ENCODE results near the gene RIC8A.
"Not testable (repeated sequence)": the region's sequence is repeated elsewhere in the genome, so short reads cannot be mapped to it uniquely, and the experiment has no call there.

The RIC8A gene

GRCh38 chr11:207208-207862, at the start of gene RIC8A, which contains the start of gene BET1L:
RIC8A (plus strand) TSS chr11:207708; CDS start chr11:208855, 1,147 bp downstream.
BET1L (minus strand) TSS chr11:207399; CDS start chr11:207321, 78 bp downstream.
- peak; percentile 90 for DNase-seq (ENCODE audit: low read depth)

- DNase-seq (ENCODE audit: low read depth) = not testable (repeated sequence)
Observed at GRCh38 chr11:180242-180641, 27.3 kb upstream of the RIC8A start.

- not testable (repeated sequence) for DNase-seq (ENCODE audit: low read depth)
Observed at GRCh38 chr11:189200-189783, 18.2 kb upstream of the RIC8A start.

- DNase-seq (ENCODE audit: low read depth) = not testable (repeated sequence)
Observed at GRCh38 chr11:189843-190311, 17.6 kb upstream of the RIC8A start.

- not testable (repeated sequence) for DNase-seq (ENCODE audit: low read depth)
Observed at GRCh38 chr11:190546-190945, 17.0 kb upstream of the RIC8A start.

- not testable (repeated sequence) for DNase-seq (ENCODE audit: low read depth)
Observed at GRCh38 chr11:191490-192478, 15.7 kb upstream of the RIC8A start.

- not testable (repeated sequence) for DNase-seq (ENCODE audit: low read depth)
Observed at GRCh38 chr11:192674-193128, 14.8 kb upstream of the RIC8A start, which contains the start of gene SCGB1C1. SCGB1C1 (plus strand) TSS chr11:193078; CDS start chr11:193100, 22 bp downstream.

GRCh38 chr11:193481-193880, 14.0 kb upstream of the RIC8A start:
- DNase-seq (ENCODE audit: low read depth) = not testable (repeated sequence)

GRCh38 chr11:196786-197731, 10.4 kb upstream of the RIC8A start:
- DNase-seq (ENCODE audit: low read depth) = no peak

- no peak for DNase-seq (ENCODE audit: low read depth)
Observed at GRCh38 chr11:197741-198235, 9.7 kb upstream of the RIC8A start.

GRCh38 chr11:198236-198806, 9.2 kb upstream of the RIC8A start:
- DNase-seq (ENCODE audit: low read depth) = no peak

GRCh38 chr11:199004-199581, 8.4 kb upstream of the RIC8A start:
- no peak for DNase-seq (ENCODE audit: low read depth)

- DNase-seq (ENCODE audit: low read depth) = no peak
Observed at GRCh38 chr11:199782-200181, 7.7 kb upstream of the RIC8A start.

- no peak for DNase-seq (ENCODE audit: low read depth)
Observed at GRCh38 chr11:200224-201003, 7.1 kb upstream of the RIC8A start.

- DNase-seq (ENCODE audit: low read depth) = no peak
Observed at GRCh38 chr11:201966-202365, 5.5 kb upstream of the RIC8A start.

GRCh38 chr11:202490-202889, 5.0 kb upstream of the RIC8A start:
- no peak for DNase-seq (ENCODE audit: low read depth)

GRCh38 chr11:203056-203944, 4.2 kb upstream of the RIC8A start:
- DNase-seq (ENCODE audit: low read depth) = no peak

GRCh38 chr11:203945-204586, 3.4 kb upstream of the RIC8A start:
- no peak for DNase-seq (ENCODE audit: low read depth)

Measured in stimulated activated CD8-positive, alpha-beta memory T cell treated with anti-CD3 and anti-CD28 coated beads, Interleukin-7, amount 100 ng/mL, for 24 hours (primary cell).